ENCODE data around the gene NFIC.

DNA sequence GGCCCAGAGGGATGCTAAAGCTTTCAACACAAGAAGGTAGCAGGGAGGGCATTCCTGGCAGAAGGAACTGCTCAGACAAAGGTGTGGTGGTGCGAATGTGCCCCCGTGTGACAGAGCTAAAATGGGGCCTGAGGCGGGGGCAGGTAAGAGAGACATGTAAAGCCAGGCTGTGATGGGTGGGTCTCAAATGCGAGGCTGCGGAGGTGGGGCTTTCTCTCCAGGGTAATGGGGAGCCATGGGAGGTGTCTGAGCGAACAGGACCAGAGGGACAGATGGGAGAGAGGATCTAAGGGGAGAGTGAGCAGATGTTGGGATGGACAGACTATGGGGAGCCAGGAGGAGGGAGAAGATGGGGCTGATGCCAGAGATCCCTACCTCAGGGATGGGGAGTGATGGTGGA, 44.7 kb upstream of the NFIC start:
- no peak for TF ChIP-seq EZH2 (IDR thresholded peaks at IDR 0.05)
- TF ChIP-seq POLR2AphosphoS5 (IDR thresholded peaks at IDR 0.05; ENCODE audit: borderline replicate concordance, low read depth, low read length): no peak
- no peak for TF ChIP-seq FOXP2 (optimal IDR thresholded peaks at IDR 0.05; ENCODE audit: control extremely low read depth, extremely low read length, insufficient read depth)

Measured in SK-N-MC (cell line).